Activated naive CD8-positive, alpha-beta T cell (primary cell): ENCODE data around the gene PRLHR.

Experiments used
- H3K27ac Mint-ChIP-seq: one replicate; pipeline ENCODE4 v1.8.0; 2021; ENCODE audit warnings: mixed read lengths
- H3K27me3 Mint-ChIP-seq: one replicate; pipeline ENCODE4 v1.8.0; 2021; ENCODE audit warnings: mixed read lengths
- H3K36me3 Mint-ChIP-seq: one replicate; pipeline ENCODE4 v1.8.0; 2021; ENCODE audit warnings: mixed read lengths
- H3K4me1 Mint-ChIP-seq: one replicate; pipeline ENCODE4 v1.8.0; 2021; ENCODE audit warnings: low read depth, mixed read lengths
- H3K4me3 Mint-ChIP-seq: one replicate; pipeline ENCODE4 v1.8.0; 2021; ENCODE audit warnings: mild to moderate bottlenecking, mixed read lengths
- H3K9me3 Mint-ChIP-seq: one replicate; pipeline ENCODE4 v1.8.0; 2021; ENCODE audit warnings: low read depth, mixed read lengths

PRLHR gene

DNA sequence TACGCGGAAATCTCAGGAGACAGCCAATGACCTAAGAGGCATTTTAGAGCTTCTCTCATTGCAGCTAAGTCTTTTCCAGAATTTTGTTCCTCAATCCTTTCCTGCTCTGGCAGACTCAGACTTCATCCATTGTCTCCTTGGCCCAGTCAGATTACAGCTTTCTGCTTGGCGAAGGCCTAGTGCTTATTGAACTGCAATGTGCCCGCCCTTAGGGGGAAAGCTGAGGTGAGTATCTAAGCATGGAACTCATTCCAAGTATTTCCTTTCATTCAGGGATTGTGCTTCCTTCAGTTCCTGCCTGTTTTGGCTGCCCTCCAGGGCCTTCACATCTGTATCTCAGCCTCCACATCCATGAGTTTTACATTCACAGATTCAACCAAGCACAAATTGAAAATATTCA lies 37.5 kb downstream of the PRLHR start:
- Mint-ChIP-seq H3K27ac (no peak overlapping the region), H3K4me1 (no peaks in the 10 kb centered on the region), H3K4me3 (no peak overlapping the region), H3K9me3 (no peaks in the 10 kb centered on the region), H3K36me3 (peaks cover 8% of the 10 kb centered on the region), H3K27me3 (peaks cover 22% of the 10 kb centered on the region)

DNA sequence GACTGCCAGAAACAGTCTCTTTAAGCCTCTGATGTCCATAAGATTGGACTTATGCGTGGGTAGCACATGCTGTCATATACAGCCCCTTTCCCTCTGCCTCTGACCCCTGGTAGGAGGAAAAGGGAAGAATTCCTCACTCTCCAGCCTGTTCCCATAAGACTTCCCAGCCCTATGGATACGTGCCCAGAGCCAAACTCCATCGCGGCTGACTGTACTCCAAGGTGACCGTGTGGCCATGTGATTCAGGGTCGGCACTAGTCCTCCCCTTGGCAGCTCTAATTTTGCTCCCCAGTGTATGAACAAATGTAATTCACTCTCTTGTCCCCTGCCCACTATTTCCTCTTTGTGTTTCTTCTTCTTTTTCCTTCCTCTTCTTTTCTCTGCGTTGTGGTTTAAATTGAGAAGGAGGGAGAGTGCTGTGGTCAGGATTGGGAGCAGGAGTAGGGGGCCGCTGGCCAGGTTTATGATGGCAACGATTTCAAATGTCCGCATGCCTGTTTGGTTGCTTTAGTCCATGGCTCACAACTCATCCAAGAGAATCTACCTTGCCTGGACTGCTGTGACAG lies 43.8 kb downstream of the PRLHR start:
- H3K9me3 Mint-ChIP-seq: no peaks in the 10 kb centered on the region

DNA sequence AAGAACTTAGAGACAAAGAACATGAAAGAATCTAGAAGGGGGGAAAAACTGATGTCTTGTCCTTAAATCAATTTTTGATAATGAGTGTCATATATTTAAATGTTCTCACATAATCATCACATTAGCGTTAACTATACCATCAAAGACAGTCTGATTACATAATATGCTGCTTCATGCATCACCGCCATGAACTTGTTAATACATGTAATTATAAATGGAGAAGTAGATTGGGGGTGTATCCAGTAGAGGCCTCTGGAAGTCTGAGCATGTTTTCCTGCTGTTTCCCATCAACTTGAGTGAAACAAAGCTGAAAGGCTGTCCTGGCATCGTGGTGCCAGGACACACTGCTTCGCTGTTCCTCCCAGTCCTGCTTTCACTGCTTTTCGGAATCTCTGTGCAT lies 48.2 kb downstream of the PRLHR start:
- Mint-ChIP-seq H3K9me3 (no peaks in the 10 kb centered on the region), H3K4me3 (no peak overlapping the region), H3K27ac (no peak overlapping the region), H3K4me1 (no peaks in the 10 kb centered on the region), H3K27me3 (peaks cover 21% of the 10 kb centered on the region), H3K36me3 (no peaks in the 10 kb centered on the region)

More for the DNA sequence above, 43.8 kb downstream of the PRLHR start:
- no peak overlapping the region for H3K4me3 Mint-ChIP-seq
- H3K4me1 Mint-ChIP-seq: no peaks in the 10 kb centered on the region
- no peak overlapping the region for H3K27ac Mint-ChIP-seq
- H3K36me3 Mint-ChIP-seq: peaks cover 3% of the 10 kb centered on the region
- peaks cover 24% of the 10 kb centered on the region for H3K27me3 Mint-ChIP-seq

DNA sequence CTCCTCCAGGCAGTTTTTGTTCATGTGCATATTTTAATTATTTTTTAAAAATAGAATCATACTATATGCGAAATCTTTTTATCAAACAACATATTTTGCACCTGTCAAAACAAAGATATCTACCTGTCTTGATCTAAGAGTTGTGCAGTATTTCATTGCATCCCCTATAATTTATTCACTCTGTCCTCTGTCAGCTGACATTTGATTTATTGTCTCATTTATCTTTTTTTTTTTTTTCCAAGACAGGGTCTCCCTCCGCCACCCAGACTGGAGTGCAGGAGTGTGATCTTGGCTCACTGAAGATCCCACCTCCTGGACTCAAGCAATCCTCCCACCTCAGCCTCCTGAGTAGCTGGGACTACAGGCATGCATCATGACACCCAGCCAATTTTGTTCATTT lies 49.0 kb downstream of the PRLHR start:
- no peaks in the 10 kb centered on the region for H3K9me3 Mint-ChIP-seq
- peaks cover 19% of the 10 kb centered on the region for H3K27me3 Mint-ChIP-seq
- no peak overlapping the region for H3K4me3 Mint-ChIP-seq
- H3K4me1 Mint-ChIP-seq: no peaks in the 10 kb centered on the region
- no peak overlapping the region for H3K27ac Mint-ChIP-seq
- H3K36me3 Mint-ChIP-seq: no peaks in the 10 kb centered on the region

DNA sequence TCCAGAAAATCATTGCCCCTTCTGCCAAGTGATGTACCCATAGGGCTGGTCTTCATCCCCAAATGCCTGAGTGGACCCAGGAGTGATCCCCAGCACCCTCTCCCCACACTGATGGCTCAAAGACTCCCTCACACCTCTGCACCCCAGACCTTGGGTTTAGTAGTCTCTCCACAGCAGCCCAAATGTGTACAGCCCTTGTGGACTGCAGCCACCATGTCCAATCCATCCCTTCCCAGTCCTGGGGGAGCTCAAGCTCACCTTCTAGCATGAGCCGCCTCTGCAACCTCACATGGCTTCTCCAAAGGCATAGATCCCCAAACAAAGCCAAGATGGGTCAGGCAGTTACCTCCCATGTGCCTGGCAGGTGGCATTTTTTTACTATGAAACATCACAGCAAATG lies 50.1 kb downstream of the PRLHR start:
- Mint-ChIP-seq H3K9me3 (no peaks in the 10 kb centered on the region), H3K27ac (no peak overlapping the region), H3K4me3 (no peak overlapping the region), H3K36me3 (no peaks in the 10 kb centered on the region), H3K4me1 (no peaks in the 10 kb centered on the region), H3K27me3 (peaks cover 17% of the 10 kb centered on the region)

DNA sequence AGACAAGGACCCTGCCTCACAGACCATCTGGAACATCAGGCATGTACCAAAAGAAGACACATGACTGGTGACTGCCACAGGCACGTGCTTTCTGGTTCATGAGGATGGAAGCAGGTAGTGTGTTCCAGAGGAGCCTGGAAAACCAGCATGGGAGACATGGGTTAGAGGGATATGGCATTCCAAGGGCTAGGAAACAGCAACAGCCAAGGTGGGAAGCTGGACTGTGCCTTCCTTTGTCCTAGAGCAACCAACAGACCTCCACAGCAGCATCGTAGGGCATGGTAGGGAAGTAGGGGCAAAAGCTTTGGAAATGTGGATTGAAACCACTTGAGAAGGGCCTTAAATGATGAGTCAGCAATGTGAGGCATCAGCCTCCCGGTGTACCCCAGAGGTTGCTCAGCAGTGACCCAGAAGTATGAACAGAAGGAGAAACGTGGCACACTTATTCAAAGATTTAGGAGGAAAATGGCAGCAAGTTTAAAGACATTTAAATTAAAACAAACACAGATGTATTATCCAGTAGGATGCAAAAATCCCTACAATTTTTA lies 51.0 kb downstream of the PRLHR start:
- H3K4me1 Mint-ChIP-seq: no peaks in the 10 kb centered on the region
- no peak overlapping the region for H3K4me3 Mint-ChIP-seq
- no peaks in the 10 kb centered on the region for H3K9me3 Mint-ChIP-seq
- peaks cover 17% of the 10 kb centered on the region for H3K27me3 Mint-ChIP-seq
- H3K27ac Mint-ChIP-seq: no peak overlapping the region
- H3K36me3 Mint-ChIP-seq: no peaks in the 10 kb centered on the region

DNA sequence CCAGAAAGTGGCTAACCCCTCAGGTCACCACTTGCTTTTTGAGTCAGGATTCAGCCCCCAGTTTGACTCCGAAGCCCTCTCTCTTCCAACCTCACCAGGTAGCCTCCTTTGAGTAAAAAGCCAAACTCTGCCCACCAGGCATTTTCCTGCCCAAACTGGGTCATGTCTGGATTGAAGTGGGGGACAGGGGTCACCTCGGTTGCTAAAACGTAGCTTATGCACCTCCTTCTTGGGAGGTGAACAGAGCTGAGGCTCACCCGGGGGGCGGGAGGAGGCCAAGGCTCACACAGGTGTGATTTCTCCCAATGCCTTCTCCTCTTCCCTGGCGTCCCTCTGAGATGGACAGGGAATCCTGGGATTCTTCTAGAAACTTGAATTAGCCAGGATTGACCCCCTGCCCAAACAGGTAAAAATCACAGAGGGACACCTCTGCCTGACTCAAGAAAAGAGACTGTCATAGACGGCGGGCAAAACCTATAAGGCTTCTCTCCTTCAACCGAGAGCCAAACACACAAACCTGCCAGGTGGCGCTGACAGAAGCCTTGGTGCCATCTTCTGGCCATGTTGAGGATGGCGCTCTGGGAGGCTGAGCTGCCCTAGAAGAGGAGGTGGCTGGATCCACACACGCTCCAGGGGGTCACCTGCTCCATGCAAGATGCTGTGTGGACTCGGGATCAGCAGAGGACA lies 51.6 kb downstream of the PRLHR start:
- Mint-ChIP-seq H3K9me3 (no peaks in the 10 kb centered on the region), H3K4me3 (no peak overlapping the region), H3K27ac (no peak overlapping the region), H3K36me3 (no peaks in the 10 kb centered on the region), H3K27me3 (peaks cover 18% of the 10 kb centered on the region), H3K4me1 (no peaks in the 10 kb centered on the region)

DNA sequence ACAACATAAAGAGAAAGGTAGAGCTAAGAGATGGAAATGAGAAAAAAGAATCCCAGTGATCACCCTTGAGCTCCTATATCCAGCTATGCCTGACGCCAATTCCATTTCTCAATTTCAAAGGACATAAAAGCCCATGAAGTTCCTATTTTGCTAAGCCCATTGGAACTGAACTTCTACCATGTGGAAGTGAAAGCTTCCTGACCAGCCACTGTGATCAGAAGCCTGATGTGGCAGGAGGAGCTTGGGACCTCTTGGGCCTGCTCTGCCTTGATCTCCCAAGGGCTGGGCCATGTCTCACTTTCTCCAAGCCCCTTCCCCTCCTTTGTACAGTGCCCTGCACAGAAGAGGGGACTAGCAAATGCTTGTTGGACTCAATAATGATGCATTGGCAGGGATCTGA lies 52.7 kb downstream of the PRLHR start:
- H3K4me1 Mint-ChIP-seq: no peaks in the 10 kb centered on the region
- H3K9me3 Mint-ChIP-seq: no peaks in the 10 kb centered on the region
- no peak overlapping the region for H3K4me3 Mint-ChIP-seq
- no peaks in the 10 kb centered on the region for H3K36me3 Mint-ChIP-seq
- H3K27me3 Mint-ChIP-seq: peaks cover 20% of the 10 kb centered on the region
- H3K27ac Mint-ChIP-seq: no peak overlapping the region

DNA sequence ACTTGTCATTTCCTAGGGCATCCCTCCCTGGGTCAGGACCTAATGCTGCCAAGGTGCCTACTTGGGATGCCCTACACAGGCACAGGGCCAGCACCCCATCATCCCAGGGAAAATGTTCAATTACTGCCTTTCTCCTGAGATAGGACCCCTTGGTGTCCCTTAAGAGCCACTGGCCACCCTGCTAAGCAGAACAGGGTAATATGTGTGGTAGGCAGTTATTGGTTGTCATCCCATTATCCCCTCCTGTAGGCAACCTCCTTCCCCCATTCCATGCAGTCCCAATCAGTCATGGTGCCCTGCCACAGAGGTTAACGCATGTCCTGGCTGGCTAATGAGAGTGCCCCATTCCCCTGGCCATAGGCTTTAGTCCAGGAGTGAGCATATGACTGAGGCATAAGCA lies 53.2 kb downstream of the PRLHR start:
- Mint-ChIP-seq H3K9me3 (no peaks in the 10 kb centered on the region), H3K27ac (no peak overlapping the region), H3K36me3 (no peaks in the 10 kb centered on the region), H3K4me3 (no peak overlapping the region), H3K27me3 (peaks cover 20% of the 10 kb centered on the region), H3K4me1 (no peaks in the 10 kb centered on the region)

DNA sequence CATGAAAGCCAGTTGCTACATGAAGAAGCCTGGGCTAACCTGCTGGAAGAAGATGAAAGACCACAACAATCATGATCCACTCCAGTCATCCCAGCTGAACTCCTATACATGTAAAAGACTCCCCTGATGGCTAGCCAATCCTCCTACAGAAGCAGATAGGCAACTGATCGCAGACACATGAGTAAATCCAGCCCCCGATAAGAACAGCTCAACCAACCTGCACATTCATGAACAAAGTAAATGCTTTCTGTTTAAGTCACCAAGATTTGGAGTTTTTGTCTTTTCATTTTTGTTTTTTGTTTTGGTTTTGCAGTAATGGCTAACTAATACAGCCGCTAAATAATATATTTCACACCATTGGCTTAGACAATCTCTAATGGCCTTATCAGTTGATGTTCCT lies 53.7 kb downstream of the PRLHR start:
- no peaks in the 10 kb centered on the region for H3K4me1 Mint-ChIP-seq
- H3K4me3 Mint-ChIP-seq: no peak overlapping the region
- peaks cover 20% of the 10 kb centered on the region for H3K27me3 Mint-ChIP-seq
- H3K9me3 Mint-ChIP-seq: no peaks in the 10 kb centered on the region
- H3K36me3 Mint-ChIP-seq: no peaks in the 10 kb centered on the region
- H3K27ac Mint-ChIP-seq: no peak overlapping the region
